Stimulated activated CD4-positive, alpha-beta T cell treated with anti-CD3 and anti-CD28 coated beads, Interleukin-4, amount 100 ng/mL, for 4 hours (primary cell): Measurements from ENCODE around the gene ANKRD33B.
"Not testable (repeated sequence)": the region's sequence is repeated elsewhere in the genome, so short reads cannot be mapped to it uniquely, and the experiment has no call there.

Experiments
- DNase-seq, 2 experiments: peaks; one replicate each; pipeline ENCODE4 v3.0.0-alpha.2; 2020

ANKRD33B gene

DNA sequence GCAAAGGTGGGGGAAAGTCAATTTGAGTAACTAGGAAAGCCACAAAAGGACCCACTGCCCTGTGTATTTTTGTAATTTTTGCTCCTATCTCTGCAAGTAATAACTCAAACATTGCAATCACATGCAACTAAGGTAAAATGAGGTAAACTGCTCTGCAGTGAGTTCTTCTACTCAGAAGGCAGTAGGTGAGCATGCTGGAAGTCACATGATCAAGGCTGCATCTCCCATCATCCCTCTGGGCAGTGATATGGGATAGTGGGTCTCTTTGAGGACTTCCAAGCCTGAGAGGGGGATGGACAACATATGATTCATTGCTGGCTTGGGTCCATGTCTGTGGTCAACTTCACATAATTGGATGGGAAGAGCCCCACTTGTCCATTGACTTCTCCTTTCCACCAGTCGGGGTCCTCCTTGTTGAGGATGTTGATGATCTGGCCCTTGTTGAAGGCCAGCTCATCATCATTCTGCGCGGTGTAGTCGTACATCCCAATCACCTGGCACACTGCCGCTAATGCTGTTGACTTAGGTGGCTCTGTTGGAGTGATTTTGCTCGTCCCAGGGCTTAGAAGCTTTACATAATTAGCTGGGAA, 100.4 kb downstream of the ANKRD33B start:
- DNase-seq: not testable (repeated sequence)

DNA sequence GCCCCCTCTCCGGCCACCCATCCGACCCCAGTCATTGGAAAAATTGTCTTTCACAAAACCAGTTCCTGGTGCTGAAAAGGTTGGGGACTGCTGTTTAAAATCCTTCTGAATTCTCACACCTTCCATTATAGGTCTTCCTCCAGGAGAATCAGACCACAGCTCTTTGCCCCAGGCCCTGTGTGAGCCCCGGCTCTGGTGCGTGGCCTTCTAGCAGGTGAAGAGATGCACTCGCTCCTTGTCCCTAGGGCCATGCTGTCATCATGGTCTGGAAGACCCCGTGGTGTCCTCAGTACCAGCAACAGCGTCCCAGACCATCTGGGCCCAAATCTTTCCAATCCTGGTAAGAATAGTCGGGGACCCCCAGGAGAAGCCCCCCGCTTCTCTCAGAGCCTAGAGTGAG, 101.9 kb downstream of the ANKRD33B start:
- no peak for DNase-seq

GRCh38 chr5:10666531-10667299, 102.8 kb downstream of the ANKRD33B start:
- DNase-seq: no peak

DNA sequence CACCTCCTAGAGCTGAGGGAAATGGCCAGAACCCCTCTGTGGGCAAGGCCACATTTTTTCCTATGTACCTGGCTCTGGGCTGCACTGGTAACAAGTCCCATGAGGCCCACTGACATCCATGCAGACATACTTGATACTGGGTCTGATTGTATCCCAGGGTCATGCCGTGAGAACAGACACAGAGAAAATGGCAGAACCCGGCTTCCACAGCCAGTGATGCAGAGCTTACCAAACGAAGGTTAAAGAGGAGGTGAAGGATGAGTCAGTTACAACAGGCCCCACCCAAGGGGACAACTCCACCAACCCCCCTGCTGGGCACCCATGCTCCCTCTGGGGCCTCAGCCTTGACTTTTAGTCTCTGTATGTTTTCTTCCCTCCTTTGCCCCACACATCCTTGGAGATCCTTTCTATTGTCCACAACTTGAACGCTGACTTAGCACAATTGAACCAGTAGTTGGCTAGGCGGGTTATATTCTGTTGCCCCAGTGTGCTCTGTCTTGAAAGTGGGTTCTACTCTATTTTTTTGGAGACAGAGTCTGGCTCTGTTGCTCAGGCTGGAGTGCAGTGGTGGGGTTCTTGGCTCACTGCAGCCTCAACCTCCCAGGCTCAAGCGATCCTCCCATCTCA, 103.7 kb downstream of the ANKRD33B start:
- no peak for DNase-seq

DNA sequence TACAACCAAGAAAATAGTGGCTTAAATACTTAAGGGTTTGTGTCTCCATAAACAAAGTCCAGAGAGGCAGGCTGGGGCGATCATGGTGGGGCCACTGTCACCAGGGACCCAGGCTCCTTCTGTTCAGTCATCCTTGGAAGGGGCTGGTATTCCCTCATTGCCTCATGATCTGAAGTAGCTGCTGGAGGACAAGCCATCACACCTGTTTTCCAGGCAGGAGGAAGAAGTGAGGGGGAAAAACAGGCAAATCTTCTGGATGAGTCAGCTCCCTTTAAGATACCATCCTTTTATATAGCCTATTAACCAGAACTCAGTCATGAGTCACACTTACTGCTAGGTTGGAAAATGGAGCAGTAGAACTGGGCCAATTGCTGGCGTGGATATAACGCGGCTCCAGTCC, 104.8 kb downstream of the ANKRD33B start:
- no peak for DNase-seq

DNA sequence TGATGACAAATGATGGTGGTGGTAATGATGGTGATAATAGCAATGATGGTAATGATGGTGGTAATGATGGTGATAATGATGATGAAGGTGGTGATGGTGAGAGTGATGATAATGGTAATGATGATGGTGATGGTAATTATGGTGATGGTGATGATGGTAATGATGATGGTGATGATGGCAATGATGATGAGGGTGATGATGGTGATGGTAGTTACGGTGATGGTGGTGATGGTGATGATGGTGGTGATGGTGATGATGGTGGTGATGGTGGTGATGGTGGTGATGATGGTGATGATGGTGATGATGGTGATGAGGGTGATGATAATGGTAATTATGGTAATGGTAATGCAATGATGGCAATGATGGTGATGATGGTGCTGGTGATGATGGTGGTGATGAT, 106.1 kb downstream of the ANKRD33B start:
- no peak for DNase-seq

DNA sequence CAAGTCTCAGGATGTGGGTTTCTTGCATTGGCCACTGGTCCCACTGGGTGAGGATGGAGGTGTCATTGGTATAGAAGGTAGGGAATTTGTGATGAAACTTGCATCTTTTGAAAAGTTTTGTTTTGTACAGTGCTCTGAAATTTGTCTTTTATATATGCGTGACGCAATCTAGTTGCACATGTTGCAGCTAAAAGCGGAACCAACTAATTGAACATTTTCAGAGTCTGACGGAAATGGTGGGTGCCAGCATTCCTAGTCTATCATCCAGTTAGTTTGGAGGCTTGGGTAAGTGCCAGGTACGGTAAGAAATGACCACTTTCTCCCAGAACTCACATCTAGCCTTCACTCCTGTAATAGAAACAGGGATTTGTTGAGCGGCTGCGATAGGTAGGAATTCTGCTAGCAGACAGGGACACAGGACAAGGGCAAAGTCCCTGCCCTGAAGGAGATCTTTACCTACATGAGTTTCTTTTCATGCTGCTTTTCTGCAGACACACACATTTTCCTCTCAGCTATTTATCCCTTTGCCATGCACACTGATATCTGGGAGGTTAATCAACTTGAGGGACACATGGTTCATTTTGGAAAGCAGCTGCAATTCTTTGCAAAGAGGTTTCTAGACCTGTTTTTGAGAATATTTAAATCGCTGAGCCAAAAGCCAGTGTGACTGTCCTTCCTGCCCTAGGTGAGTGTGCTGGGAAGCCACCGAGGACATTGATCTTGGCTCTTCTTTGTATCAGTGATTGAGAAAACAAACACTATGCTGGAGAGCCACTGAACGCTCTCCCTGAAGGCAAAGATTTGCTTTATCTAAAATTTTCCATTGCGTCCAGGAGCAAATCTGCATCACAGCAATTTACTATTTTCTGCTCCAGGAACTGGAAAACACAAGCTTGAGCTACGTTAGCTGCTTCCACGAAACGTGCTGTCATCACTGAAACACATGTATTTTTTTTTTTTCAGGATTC, 107.5 kb downstream of the ANKRD33B start:
- no peak for DNase-seq

- no peak for DNase-seq
Measured at GRCh38 chr5:10672146-10673016, 108.5 kb downstream of the ANKRD33B start.

- DNase-seq: no peak
Measured at GRCh38 chr5:10673017-10673389, 109.1 kb downstream of the ANKRD33B start.

DNA sequence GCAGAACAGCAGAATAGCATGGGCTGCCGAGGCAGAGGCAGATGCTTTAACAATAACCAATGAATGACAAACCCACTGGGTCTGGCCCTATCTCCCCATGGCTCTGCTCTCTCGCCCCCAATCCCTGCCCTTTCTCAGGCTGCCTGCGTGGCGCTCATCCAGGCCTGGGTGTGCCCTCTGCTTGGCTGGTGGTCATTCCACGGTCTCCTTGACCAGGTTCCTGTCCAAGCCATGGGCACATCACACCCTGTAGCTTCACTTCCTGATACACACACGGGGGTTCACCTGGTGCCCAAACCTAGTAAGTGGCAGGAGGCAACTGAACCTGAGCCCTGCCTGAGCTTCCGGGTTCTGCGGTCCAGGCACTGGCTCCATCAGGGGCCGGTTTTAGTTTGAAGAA, 109.5 kb downstream of the ANKRD33B start:
- DNase-seq: no peak

GRCh38 chr5:10674096-10674495, 110.2 kb downstream of the ANKRD33B start:
- no peak for DNase-seq

DNA sequence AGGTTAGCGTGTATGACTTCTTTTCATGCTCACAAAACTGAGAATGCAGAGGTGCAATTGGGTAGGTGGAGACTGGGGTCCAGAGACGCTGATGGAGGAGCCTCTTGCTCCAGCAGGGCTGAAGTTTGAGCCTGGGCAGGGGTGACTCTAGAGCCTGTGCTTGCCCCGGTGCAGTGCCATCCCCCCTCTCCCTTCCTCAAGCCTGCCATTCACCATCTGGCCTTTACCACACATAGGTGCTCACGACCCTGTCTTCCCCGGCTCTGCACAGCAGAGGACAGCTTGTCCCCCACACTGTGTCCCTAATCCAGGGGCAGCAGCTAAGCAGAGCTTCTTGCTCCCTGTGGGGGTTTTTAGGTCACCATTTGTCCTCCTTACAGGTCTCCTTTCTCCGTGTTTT, 110.7 kb downstream of the ANKRD33B start:
- no peak for DNase-seq

DNA sequence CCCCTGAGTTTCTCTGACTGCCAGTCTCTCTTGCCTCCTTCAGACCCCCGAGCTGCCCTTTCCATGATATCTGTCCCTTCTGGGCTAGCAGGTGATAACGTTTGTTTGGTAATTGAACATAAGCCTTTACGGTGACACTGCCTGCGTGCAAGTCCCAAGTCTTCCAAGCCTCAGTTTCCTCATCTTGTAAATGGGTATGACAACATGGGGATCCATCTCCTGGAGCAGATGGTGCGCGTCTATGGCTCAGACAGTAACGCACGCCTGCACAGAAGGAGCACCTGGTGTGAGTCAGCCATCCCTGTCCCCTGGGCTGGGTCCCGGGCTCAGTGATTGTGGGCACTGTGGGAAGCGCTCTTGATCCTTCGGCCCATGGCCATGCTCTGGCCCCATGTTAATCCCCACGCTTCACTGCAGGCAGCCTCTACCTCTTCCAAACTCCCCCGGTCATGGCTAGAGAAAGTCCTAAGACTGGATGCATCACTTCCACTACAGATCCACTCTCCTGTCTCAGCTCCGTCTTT, 111.4 kb downstream of the ANKRD33B start:
- DNase-seq: no peak

DNA sequence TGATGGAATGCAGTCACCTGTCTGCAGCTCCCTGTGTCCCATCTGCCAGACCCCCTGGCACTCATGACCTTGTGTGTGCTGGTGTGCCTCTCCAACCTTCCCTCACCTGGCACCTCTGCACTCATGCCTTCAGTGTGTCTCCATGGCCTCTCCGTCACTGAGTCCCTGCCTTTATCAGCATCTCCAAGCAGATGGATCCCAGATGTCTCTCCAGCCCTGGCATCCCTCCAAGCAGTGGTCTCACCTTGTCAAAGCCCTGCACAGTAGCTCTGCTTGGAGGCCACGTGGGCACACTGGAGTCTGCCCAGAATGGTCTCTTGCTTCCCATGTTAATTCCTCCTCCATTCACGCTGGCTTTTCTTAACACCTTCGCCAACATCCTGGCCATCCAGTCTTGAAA, 112.4 kb downstream of the ANKRD33B start:
- DNase-seq: no peak

DNA sequence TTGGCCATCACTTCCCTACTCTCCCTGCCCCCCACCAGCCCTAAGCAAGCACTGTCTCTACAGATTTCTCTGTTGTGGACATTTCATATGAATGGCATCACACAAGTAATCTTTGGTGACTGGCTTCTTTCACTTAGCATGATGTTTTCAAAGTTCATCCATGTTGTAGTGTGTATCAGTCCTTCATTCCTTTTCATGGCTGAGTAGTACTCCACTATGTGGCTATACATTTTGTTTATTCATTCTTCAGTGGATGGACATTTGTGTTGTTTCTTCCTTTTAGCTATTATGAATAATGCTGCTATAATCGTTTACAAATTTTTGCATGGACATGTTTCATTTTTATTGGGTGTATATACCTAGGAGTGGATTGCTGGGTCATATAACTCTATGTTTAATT, 113.1 kb downstream of the ANKRD33B start:
- DNase-seq: no peak

DNA sequence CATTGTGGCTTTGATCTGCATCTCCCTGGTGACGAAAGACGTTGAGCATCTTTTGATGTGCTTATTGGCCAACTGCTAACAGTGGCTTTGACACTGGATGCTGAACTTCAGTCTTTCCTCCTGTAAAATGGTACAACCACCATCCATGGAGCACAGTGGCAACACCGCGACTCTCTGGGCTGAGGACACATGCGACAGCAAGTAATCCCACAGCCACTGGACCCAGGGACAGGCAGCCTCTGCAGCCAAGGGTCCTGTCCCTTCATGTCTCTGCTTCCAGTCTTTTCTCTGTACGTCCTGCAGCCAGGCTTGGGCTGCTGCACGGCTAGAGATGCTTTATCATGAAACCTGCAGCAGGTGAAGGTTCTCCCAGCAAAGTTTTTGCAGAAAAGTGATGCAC, 113.7 kb downstream of the ANKRD33B start:
- DNase-seq: no peak

DNA sequence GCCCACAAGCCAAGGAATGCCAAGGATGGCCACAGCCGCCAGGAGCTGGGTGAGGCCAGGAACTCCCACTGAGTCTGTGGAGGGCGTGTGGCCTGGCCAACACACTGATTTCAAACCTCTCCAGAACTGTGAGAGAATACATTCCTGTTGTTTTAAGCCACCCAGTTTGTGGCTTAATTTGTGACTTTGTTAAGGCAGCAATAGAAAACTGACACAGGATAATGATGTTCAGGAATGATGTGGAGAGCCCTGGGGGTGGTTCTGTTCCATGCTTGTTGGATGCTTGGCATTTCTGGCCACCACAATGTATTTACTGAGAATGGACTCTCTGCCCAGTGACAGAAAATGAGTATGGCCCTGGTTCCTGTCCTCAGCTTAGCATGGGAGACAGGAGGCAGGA, 114.4 kb downstream of the ANKRD33B start:
- no peak for DNase-seq

DNA sequence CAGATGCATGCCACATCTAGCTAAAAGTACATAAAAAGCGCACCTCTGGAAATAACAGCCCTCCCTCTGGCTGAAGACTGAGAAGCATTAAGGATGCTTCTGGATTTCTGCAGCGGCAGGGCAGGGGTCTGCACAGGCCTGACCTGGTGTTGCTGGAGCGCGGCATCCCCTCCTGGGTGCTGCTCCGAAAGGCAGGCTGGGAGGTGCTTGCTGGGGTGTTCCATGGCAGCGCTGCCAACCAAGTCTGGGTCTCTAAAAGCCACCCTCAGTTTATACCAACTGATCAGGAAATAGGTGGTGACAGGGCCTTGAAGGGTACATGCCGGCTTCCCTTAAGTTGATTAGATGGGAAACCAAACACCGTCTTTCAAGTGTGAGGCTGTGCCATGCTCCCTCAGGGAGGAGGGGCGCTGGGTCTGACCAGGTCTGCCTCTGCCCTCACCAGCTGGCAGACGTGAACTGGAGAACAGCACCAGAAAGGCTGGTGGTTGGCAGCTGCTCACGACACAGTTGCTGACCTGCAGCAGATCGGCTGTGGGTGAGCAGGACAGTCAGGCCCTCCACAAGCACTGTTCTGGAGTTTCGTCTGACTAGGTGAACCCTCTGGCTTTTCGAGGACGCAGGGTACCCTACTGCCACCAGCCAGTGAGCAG, 115.6 kb downstream of the ANKRD33B start:
- no peak for DNase-seq

- DNase-seq: no peak
Measured at GRCh38 chr5:10680876-10681481, 117.1 kb downstream of the ANKRD33B start.

- DNase-seq: no peak
Measured at GRCh38 chr5:10681731-10682679, 118.1 kb downstream of the ANKRD33B start.
